Suprapubic skin (tissue), 4 donors: ENCODE measurements around the gene PRKCE.
A peak's percentile ranks its signal among the peaks of the same experiment; 100 is the strongest.

Experiments
- CTCF ChIP-seq, 2 donors: fragments of 200-600 bp in 1 of 2; fragments of 450-650 bp in 1 of 2; sonication (generic) in 1 of 2; IDR thresholded peaks; one replicate each; pipeline ENCODE4 v1.5.1; 2016 to 2019; ENCODE audit warnings: antibody characterized with exemption in 2 of 2, mild to moderate bottlenecking in 1 of 2, moderate library complexity in 1 of 2
- EP300 ChIP-seq: sonication (generic); formaldehyde crosslinking; IDR thresholded peaks from one replicate; pipeline ENCODE4 v1.6.1; 2017; ENCODE audit warnings: antibody characterized with exemption
- POLR2A ChIP-seq, 2 donors: fragments of 450-650 bp; IDR thresholded peaks; one replicate each; pipeline ENCODE4 v1.6.1; 2017; ENCODE audit warnings: antibody characterized with exemption in 2 of 2, mild to moderate bottlenecking in 2 of 2, moderate library complexity in 2 of 2
- POLR2AphosphoS5 ChIP-seq, 3 donors: sonication (generic); formaldehyde crosslinking; IDR thresholded peaks; one replicate each; pipeline ENCODE4 v1.6.1; 2017; ENCODE audit warnings: antibody characterized with exemption in 3 of 3

- no peak for TF ChIP-seq EP300
- no peak for TF ChIP-seq POLR2A (IDR thresholded peaks at IDR 0.05)
- TF ChIP-seq CTCF (IDR thresholded peaks at IDR 0.05): no peak
- peak in 1 of 3 donors; percentile 49 for TF ChIP-seq POLR2AphosphoS5 (IDR thresholded peaks at IDR 0.05)
Measured at GRCh38 chr2:46097714-46098480, 446.4 kb downstream of the PRKCE start.
